PC-9 (cell line): ENCODE results near the gene TEX29. TPM values are rescaled to one million over a fixed set of nuclear protein-coding genes. Genes with fewer than 3 reads are reported as not detected.

Experiments
- BruUV-seq: library from RNA; stranded (reverse); fragments of 400-500 nt; replicated peaks from 2 replicates; lab custom pipeline; 2021; lab: Mats Ljungman, UMichigan
- CTCF ChIA-PET: fragments of 300-600 bp; sonication (Branson Sonifier 250); formaldehyde crosslinking; loops from one replicate; lab custom pipeline; 2022; ENCODE audit warnings: antibody characterized with exemption; lab: Charles Lee
- POLR2A ChIA-PET: fragments of 300-600 bp; sonication (Branson Sonifier 250); formaldehyde crosslinking; loops from one replicate; lab custom pipeline; 2022; ENCODE audit warnings: antibody characterized with exemption; ENCODE audit not compliant: unreplicated experiment; lab: Charles Lee
- DNase-seq, 2 experiments: peaks; one replicate each; pipeline versions ENCODE4 v3.0.0 to v3.0.0-alpha.2; 2015 to 2022; ENCODE audit warnings: mixed read lengths in 1 of 2
- H2AFZ ChIP-seq: fragments of 200-600 bp; sonication (generic); 2 replicates; pipeline ENCODE4 v1.8.1; 2017; ENCODE audit warnings: antibody characterized with exemption
- H3F3A ChIP-seq: fragments of 200-600 bp; sonication (generic); 2 replicates; pipeline ENCODE4 v1.8.1; 2017; ENCODE audit warnings: antibody characterized with exemption, mild to moderate bottlenecking, low read depth; ENCODE audit not compliant: insufficient read depth
- H3K27ac ChIP-seq: fragments of 200-600 bp; sonication (generic); 2 replicates; pipeline ENCODE4 v1.6.1; 2016; ENCODE audit warnings: mixed run types
- H3K27me3 ChIP-seq: fragments of 200-600 bp; sonication (generic); 2 replicates; pipeline ENCODE4 v1.6.1; 2016; ENCODE audit warnings: low read depth, mixed run types; ENCODE audit not compliant: insufficient read depth
- H3K36me3 ChIP-seq: fragments of 200-600 bp; sonication (generic); 2 replicates; pipeline ENCODE4 v1.6.1; 2016; ENCODE audit warnings: low read depth, mixed run types
- H3K4me1 ChIP-seq: fragments of 200-600 bp; sonication (generic); replicated peaks from 2 replicates; pipeline ENCODE4 v1.6.1; 2016; ENCODE audit warnings: mixed run types; ENCODE audit not compliant: insufficient read depth
- H3K4me2 ChIP-seq: fragments of 200-600 bp; sonication (generic); 2 replicates; pipeline ENCODE4 v1.6.1; 2017; ENCODE audit warnings: mixed run types
- H3K4me3 ChIP-seq: fragments of 200-600 bp; sonication (generic); 2 replicates; pipeline ENCODE4 v1.6.1; 2016; ENCODE audit warnings: mixed run types
- H3K79me2 ChIP-seq: fragments of 200-600 bp; sonication (generic); 2 replicates; pipeline ENCODE4 v1.6.1; 2017; ENCODE audit warnings: low read depth, mixed run types
- H3K9me2 ChIP-seq: fragments of 200-600 bp; sonication (generic); 2 replicates; pipeline ENCODE4 v1.8.1; 2017; ENCODE audit warnings: mild to moderate bottlenecking; ENCODE audit not compliant: insufficient read depth
- H3K9me3 ChIP-seq: fragments of 200-600 bp; sonication (generic); 2 replicates; pipeline ENCODE4 v1.8.1; 2016; ENCODE audit warnings: low read depth; ENCODE audit not compliant: insufficient read depth
- H4K20me1 ChIP-seq: fragments of 200-600 bp; sonication (generic); 2 replicates; pipeline ENCODE4 v1.8.1; 2017; ENCODE audit not compliant: insufficient read depth
- EZH2 ChIP-seq: fragments of 200-600 bp; sonication (generic); IDR thresholded peaks from 2 replicates; pipeline ENCODE4 v1.8.0; 2017; ENCODE audit warnings: antibody characterized with exemption, low read depth
- intact Hi-C: fragments of 100-400 bp; cut with micrococcal nuclease; formaldehyde crosslinking; loops from one replicate; pipeline ENCODE4 v1.10.0; 2022; ENCODE audit not compliant: unreplicated experiment
- total RNA-seq: library from RNA; stranded (reverse); gene quantifications from 2 replicates; pipeline ENCODE4 v1.2.3, GENCODE V29; 2021
- TF ChIP-seq, protein P1 (sequence below): fragments of 200-600 bp; sonication (generic); conservative IDR thresholded peaks from 2 replicates; pipeline ENCODE4 v1.6.1; 2017; ENCODE audit warnings: mixed run types, antibody characterized with exemption, mild to moderate bottlenecking, moderate library complexity

Gene TEX29
- total RNA-seq, 1 experiment from 2014 or later, result not detected

DNA sequence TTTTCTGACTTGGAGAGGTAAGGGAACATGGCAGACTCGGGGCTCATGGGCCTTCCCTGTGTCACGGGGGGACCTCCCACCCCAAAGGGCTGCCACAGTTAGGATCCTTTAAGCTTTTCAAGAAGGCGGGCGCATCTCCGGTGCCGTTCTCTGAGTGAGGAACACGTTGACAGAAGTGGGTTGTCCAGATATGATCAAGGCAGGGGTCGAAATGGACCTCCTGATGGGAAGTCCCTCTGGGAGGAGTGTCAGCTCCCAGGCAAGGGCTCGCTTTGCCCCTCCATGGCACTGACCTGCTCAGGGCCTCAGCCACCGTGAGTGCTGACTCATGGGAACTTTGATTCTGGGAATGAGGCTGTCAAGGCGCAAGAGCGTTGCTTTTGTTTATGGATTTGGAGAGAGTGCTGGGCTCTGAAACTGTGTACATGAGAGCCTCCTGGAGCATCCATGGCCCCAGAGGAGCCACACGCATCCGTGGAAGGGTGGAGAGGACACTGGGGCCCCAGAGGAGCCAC, 6.5 kb upstream of the TEX29 start:
- H3K4me1 ChIP-seq, result no peaks in the 10 kb centered on the region
- H3K36me3 ChIP-seq, result no peaks in the 10 kb centered on the region
- no peaks in the 10 kb centered on the region for H3K9me2 ChIP-seq
- DNase-seq, result no peak
- no peak overlapping the region for H3K4me2 ChIP-seq
- TF ChIP-seq, protein P1, sequence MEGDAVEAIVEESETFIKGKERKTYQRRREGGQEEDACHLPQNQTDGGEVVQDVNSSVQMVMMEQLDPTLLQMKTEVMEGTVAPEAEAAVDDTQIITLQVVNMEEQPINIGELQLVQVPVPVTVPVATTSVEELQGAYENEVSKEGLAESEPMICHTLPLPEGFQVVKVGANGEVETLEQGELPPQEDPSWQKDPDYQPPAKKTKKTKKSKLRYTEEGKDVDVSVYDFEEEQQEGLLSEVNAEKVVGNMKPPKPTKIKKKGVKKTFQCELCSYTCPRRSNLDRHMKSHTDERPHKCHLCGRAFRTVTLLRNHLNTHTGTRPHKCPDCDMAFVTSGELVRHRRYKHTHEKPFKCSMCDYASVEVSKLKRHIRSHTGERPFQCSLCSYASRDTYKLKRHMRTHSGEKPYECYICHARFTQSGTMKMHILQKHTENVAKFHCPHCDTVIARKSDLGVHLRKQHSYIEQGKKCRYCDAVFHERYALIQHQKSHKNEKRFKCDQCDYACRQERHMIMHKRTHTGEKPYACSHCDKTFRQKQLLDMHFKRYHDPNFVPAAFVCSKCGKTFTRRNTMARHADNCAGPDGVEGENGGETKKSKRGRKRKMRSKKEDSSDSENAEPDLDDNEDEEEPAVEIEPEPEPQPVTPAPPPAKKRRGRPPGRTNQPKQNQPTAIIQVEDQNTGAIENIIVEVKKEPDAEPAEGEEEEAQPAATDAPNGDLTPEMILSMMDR, result no peak
- TF ChIP-seq EZH2, result no peak
- no peaks in the 10 kb centered on the region for H4K20me1 ChIP-seq
- H3K27ac ChIP-seq, result no peak overlapping the region
- ChIA-PET POLR2A (no interaction called here), CTCF (no interaction called here)
- intact Hi-C loops, result no loop called here
- no peak overlapping the region for H2AFZ ChIP-seq
- H3K9me3 ChIP-seq, result no peaks in the 10 kb centered on the region
- no peaks in the 10 kb centered on the region for H3F3A ChIP-seq
- H3K79me2 ChIP-seq, result no peaks in the 10 kb centered on the region
- no peaks in the 10 kb centered on the region for H3K27me3 ChIP-seq
- BruUV-seq, result no TSS peak
- H3K4me3 ChIP-seq, result no peak overlapping the region

DNA sequence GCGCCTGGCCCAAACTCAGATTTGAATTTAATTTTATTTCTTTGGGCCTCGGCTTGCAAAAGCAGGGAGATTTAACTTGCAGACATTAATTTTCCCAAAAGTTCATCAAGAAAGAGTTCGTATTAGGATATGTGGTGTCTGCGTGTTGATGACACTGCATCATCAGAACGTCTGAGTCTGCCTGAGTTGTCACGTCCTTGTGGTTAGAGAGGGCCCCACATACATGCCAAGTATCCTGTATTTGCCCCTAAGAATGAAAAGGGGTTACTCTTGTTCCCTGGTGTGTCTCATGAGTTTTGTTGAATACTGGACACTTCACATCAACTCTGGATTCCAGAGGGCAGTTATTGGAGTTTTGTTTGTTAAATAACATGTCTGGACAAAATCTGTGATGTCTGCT, 5.6 kb upstream of the TEX29 start:
- DNase-seq, result no peak
- ChIA-PET CTCF (no interaction called here), POLR2A (no interaction called here)
- H3K9me3 ChIP-seq, result no peaks in the 10 kb centered on the region
- no peak for TF ChIP-seq EZH2
- TF ChIP-seq, protein P1, result no peak
- no peak overlapping the region for H2AFZ ChIP-seq
- H3K4me3 ChIP-seq, result no peak overlapping the region
- no peak overlapping the region for H3K4me2 ChIP-seq
- intact Hi-C loops, result no loop called here
- no peaks in the 10 kb centered on the region for H3K4me1 ChIP-seq
- H3K36me3 ChIP-seq, result no peaks in the 10 kb centered on the region
- no peaks in the 10 kb centered on the region for H3F3A ChIP-seq
- no peaks in the 10 kb centered on the region for H4K20me1 ChIP-seq
- H3K79me2 ChIP-seq, result no peaks in the 10 kb centered on the region
- H3K9me2 ChIP-seq, result no peaks in the 10 kb centered on the region
- H3K27ac ChIP-seq, result no peak overlapping the region
- no TSS peak for BruUV-seq
- H3K27me3 ChIP-seq, result no peaks in the 10 kb centered on the region

DNA sequence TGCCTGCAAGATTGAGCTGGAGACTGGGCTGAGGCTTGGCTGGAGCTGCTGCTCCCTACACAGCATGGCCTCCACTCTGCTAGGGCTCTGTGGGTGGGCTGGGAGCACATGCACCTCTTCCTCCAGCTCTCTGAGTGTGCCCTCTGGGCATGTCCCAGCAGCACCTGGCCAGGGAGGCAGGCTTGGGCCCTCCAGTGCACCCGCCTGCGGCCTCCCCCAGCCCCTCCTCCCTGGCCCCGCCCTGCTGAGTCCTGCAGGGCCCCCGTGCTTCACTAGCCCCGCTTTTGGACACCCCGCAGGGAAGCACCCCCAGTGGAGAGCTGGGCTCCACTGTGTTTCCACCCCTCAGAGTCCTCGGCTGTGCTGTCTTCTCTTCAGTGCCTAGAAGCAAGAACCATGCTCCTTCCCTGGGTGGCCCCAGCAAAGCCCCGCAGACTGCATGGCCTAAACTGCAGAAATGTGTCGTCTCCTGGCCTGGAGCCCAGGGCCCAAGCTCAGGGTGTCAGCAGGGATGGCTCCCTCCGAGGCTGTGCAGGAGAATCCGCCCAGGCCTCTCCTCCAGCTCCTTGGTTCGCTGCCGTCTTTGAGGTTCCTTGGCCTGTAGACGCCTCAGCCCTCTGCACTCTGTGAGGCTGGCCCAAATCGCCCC, 5.0 kb upstream of the TEX29 start:
- Histone ChIP-seq H3K4me2 (no peak overlapping the region), H3K9me2 (no peaks in the 10 kb centered on the region), H3K9me3 (no peaks in the 10 kb centered on the region), H3K4me3 (no peak overlapping the region), H3K36me3 (no peaks in the 10 kb centered on the region), H3K79me2 (no peaks in the 10 kb centered on the region), H4K20me1 (no peaks in the 10 kb centered on the region), H3K27ac (no peak overlapping the region), H3K4me1 (no peaks in the 10 kb centered on the region), H3K27me3 (no peaks in the 10 kb centered on the region), H2AFZ (no peak overlapping the region), H3F3A (no peaks in the 10 kb centered on the region)
- POLR2A ChIA-PET, result no interaction called here
- DNase-seq, result no peak
- no TSS peak for BruUV-seq
- no peak for TF ChIP-seq EZH2
- TF ChIP-seq, protein P1, result no peak
- intact Hi-C loops, result no loop called here
- CTCF ChIA-PET, result no interaction called here
